ENCODE measurements around the gene SYT1. TPM values are rescaled to one million over a fixed set of nuclear protein-coding genes. Genes with fewer than 3 reads are reported as not detected.

Gene SYT1
- total RNA-seq, 1 donor from 2014 or later, result 0.37 TPM

DNA sequence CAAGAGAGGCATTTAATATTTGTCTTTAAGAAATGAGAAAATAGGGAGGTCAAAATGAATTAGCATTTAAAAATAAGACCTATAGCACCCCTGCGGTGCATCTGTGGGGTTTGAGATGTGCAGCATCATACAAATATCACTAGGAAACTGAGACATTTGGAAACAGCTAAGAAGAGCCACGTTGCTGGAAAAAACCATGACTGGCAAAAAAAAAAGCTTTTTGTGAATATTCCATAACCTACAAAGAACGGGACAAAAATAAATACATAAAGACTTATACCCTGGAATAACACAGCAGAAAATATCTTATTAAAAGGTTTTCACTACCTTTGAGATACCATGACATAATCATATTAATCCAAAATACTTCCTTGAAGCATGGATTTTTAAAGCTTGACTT, 460.0 kb downstream of the SYT1 start:
- H3K9me3 Mint-ChIP-seq (ENCODE audit: low read depth), result no peaks in the 10 kb centered on the region
- H3K4me1 Mint-ChIP-seq (ENCODE audit: low read depth), result no peaks in the 10 kb centered on the region
- H3K36me3 Mint-ChIP-seq (ENCODE audit: low read depth), result no peaks in the 10 kb centered on the region
- H3K27me3 Mint-ChIP-seq (ENCODE audit: low read depth), result peaks cover 10% of the 10 kb centered on the region
- no peak overlapping the region for H3K4me3 Mint-ChIP-seq (ENCODE audit: unreplicated experiment)
- TF ChIP-seq, protein P1, sequence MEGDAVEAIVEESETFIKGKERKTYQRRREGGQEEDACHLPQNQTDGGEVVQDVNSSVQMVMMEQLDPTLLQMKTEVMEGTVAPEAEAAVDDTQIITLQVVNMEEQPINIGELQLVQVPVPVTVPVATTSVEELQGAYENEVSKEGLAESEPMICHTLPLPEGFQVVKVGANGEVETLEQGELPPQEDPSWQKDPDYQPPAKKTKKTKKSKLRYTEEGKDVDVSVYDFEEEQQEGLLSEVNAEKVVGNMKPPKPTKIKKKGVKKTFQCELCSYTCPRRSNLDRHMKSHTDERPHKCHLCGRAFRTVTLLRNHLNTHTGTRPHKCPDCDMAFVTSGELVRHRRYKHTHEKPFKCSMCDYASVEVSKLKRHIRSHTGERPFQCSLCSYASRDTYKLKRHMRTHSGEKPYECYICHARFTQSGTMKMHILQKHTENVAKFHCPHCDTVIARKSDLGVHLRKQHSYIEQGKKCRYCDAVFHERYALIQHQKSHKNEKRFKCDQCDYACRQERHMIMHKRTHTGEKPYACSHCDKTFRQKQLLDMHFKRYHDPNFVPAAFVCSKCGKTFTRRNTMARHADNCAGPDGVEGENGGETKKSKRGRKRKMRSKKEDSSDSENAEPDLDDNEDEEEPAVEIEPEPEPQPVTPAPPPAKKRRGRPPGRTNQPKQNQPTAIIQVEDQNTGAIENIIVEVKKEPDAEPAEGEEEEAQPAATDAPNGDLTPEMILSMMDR (IDR thresholded peaks at IDR 0.05), result no peak
- H3K27ac Mint-ChIP-seq (ENCODE audit: unreplicated experiment), result no peak overlapping the region
- DNase-seq (ENCODE audit: low spot score), result no peak

DNA sequence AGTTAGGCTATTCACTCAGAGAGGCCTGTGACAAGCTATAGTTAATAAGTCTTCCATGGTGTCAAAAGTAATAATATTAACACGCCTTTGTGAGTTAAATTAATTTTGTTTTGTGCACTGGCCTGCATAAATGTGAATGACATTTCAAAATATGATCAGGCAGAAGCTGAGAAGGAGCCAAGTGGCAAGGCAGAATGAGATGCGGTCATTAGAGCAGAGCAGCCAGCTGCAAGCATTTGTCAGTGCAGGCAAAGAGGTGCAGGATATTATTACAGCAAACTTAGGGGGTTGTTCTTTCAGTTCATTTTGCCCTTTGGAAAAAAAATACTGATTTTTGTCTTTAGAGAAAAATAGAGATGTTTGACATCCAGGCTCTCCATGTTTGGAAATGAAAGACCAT, 461.6 kb downstream of the SYT1 start:
- H3K4me1 Mint-ChIP-seq (ENCODE audit: low read depth), result no peaks in the 10 kb centered on the region
- no peak for DNase-seq (ENCODE audit: low spot score)
- TF ChIP-seq, protein P1 (IDR thresholded peaks at IDR 0.05), result no peak
- no peaks in the 10 kb centered on the region for H3K36me3 Mint-ChIP-seq (ENCODE audit: low read depth)
- no peaks in the 10 kb centered on the region for H3K9me3 Mint-ChIP-seq (ENCODE audit: low read depth)
- peaks cover 11% of the 10 kb centered on the region for H3K27me3 Mint-ChIP-seq (ENCODE audit: low read depth)
- H3K27ac Mint-ChIP-seq (ENCODE audit: unreplicated experiment), result no peak overlapping the region
- H3K4me3 Mint-ChIP-seq (ENCODE audit: unreplicated experiment), result no peak overlapping the region

DNA sequence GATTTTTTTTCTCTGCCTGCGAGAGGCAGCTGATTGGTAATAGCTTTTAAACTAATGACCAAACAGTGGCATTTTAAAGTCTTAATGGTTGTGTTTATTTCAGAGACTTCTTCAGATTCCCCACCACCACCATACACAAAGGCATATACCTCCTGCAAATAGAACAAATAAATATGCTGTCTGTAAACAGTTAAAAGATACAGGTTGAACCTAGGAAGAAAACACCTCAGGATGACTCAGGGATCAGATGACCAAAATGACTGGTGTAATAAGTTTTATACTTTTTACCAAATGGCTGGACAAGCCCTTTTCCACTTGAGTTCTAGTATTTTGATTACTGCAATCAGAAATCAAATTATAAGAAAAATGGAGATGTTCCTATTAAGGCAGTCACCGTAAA, 462.1 kb downstream of the SYT1 start:
- Mint-ChIP-seq H3K9me3 (ENCODE audit: low read depth) (no peaks in the 10 kb centered on the region), H3K27me3 (ENCODE audit: low read depth) (peaks cover 11% of the 10 kb centered on the region), H3K4me3 (ENCODE audit: unreplicated experiment) (no peak overlapping the region), H3K27ac (ENCODE audit: unreplicated experiment) (no peak overlapping the region), H3K36me3 (ENCODE audit: low read depth) (no peaks in the 10 kb centered on the region), H3K4me1 (ENCODE audit: low read depth) (no peaks in the 10 kb centered on the region)
- no peak for DNase-seq (ENCODE audit: low spot score)
- TF ChIP-seq, protein P1 (IDR thresholded peaks at IDR 0.05), result no peak

DNA sequence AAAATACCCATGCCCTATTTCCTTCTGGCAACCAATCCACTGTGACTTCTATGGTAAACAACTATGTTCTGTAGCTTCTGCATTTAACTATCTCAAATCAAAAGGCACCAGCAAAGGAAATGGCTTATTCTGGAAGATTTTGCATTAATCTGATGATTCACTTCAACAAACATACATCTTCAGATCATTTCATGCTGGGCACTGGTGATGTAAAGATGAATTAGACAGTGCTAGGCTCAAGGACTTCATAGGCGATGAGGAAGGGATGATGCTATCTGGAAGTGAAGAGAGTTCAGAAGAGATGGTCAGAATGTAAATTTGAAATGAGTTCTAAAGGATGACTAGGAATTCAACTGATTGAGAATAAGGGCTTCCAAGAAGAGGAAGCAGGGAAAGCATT, 462.9 kb downstream of the SYT1 start:
- TF ChIP-seq, protein P1 (IDR thresholded peaks at IDR 0.05), result no peak
- Mint-ChIP-seq H3K27ac (ENCODE audit: unreplicated experiment) (no peak overlapping the region), H3K9me3 (ENCODE audit: low read depth) (no peaks in the 10 kb centered on the region), H3K4me3 (ENCODE audit: unreplicated experiment) (no peak overlapping the region), H3K36me3 (ENCODE audit: low read depth) (no peaks in the 10 kb centered on the region), H3K4me1 (ENCODE audit: low read depth) (no peaks in the 10 kb centered on the region), H3K27me3 (ENCODE audit: low read depth) (peaks cover 11% of the 10 kb centered on the region)
- no peak for DNase-seq (ENCODE audit: low spot score)

DNA sequence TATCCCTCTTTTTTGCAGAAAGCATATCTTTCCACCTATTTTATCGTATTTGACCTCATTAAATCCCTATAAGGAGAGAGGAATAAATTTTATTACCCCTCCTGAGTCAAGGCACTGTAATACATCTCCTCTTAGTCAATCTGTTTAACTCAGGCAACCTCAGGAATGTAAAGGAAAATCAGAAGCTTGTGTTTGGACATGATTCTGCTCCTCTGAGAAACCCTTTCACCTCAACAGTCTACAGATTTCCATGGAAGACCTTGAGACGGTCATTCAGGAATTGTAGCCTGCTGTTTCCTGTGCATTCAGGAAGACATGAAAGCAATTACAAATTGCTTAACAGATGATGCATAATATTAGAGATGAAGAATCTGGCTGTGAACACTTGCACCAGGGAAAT, 465.4 kb downstream of the SYT1 start:
- no peak for DNase-seq (ENCODE audit: low spot score)
- H3K27me3 Mint-ChIP-seq (ENCODE audit: low read depth), result peaks cover 11% of the 10 kb centered on the region
- TF ChIP-seq, protein P1 (IDR thresholded peaks at IDR 0.05), result no peak
- H3K9me3 Mint-ChIP-seq (ENCODE audit: low read depth), result no peaks in the 10 kb centered on the region
- H3K27ac Mint-ChIP-seq (ENCODE audit: unreplicated experiment), result no peak overlapping the region
- H3K4me1 Mint-ChIP-seq (ENCODE audit: low read depth), result no peaks in the 10 kb centered on the region
- H3K36me3 Mint-ChIP-seq (ENCODE audit: low read depth), result peaks cover 2% of the 10 kb centered on the region
- H3K4me3 Mint-ChIP-seq (ENCODE audit: unreplicated experiment), result no peak overlapping the region
